Breast epithelium (tissue), 4 donors: Measurements from ENCODE around the gene TBC1D3B. TPM values are rescaled to one million over a fixed set of nuclear protein-coding genes. Genes with fewer than 3 reads are reported as not detected.

Source experiments
- DNase-seq, 2 donors: peaks; one replicate each; pipeline ENCODE4 v3.0.0-alpha.2; 2019; ENCODE audit warnings: low spot score in 2 of 2
- H3K27ac ChIP-seq, 2 donors: fragments of 200-600 bp; sonication (generic) in 1 of 2; one replicate each; pipeline ENCODE4 v1.5.1; 2016 to 2019; ENCODE audit warnings: mild to moderate bottlenecking in 1 of 2
- H3K27me3 ChIP-seq, 2 donors: fragments of 200-600 bp; sonication (generic) in 1 of 2; one replicate each; pipeline versions ENCODE4 v1.5.1 to v1.6.0; 2017 to 2019; ENCODE audit warnings: control low read depth in 1 of 2, mild to moderate bottlenecking in 1 of 2
- H3K36me3 ChIP-seq: fragments of 200-600 bp; one replicate; pipeline ENCODE4 v1.5.1; 2019
- H3K4me1 ChIP-seq, 2 donors: fragments of 200-600 bp; sonication (generic); one replicate each; pipeline ENCODE4 v1.5.1; 2016 to 2019; ENCODE audit warnings: control low read depth in 1 of 2
- H3K4me3 ChIP-seq, 3 donors: fragments of 200-600 bp; sonication (generic); 1 replicate in 2 of 3; 2 replicates in 1 of 3; pipeline ENCODE4 v1.5.1; 2016 to 2019; ENCODE audit warnings: mild to moderate bottlenecking in 3 of 3, moderate library complexity in 2 of 3
- H3K9me3 ChIP-seq, 2 donors: fragments of 200-600 bp; sonication (generic) in 1 of 2; one replicate each; pipeline ENCODE4 v1.5.1; 2016 to 2019; ENCODE audit warnings: control low read depth in 1 of 2
- POLR2A ChIP-seq: fragments of 450-650 bp; IDR thresholded peaks from one replicate; pipeline ENCODE4 v1.6.1; 2016; ENCODE audit warnings: antibody characterized with exemption, mild to moderate bottlenecking, moderate library complexity
- POLR2AphosphoS5 ChIP-seq, 3 donors: sonication (generic); formaldehyde crosslinking; IDR thresholded peaks; one replicate each; pipeline ENCODE4 v1.6.1; 2017; ENCODE audit warnings: antibody characterized with exemption in 3 of 3
- intact Hi-C: fragments of 100-400 bp; cut with DNase I; formaldehyde crosslinking; loops from one replicate; pipeline ENCODE4 v1.15.1; 2023; ENCODE audit warnings: low total_unique reads
- total RNA-seq, 3 donors: library from RNA; depleted of rRNA; stranded (reverse); fragments of >200 nt; gene quantifications; one replicate each; pipeline ENCODE4 v1.1.0, GENCODE V29; 2016
- TF ChIP-seq, protein P1 (sequence below), 3 donors: fragments of 450-650 bp; IDR thresholded peaks; one replicate each; pipeline ENCODE4 v1.5.1; 2016 to 2017; ENCODE audit warnings: antibody characterized with exemption in 3 of 3, mild to moderate bottlenecking in 3 of 3, moderate library complexity in 3 of 3

The TBC1D3B gene
- total RNA-seq, 3 donors from 2014 or later: 1.9 to 7.6 (median 5.2) TPM

DNA sequence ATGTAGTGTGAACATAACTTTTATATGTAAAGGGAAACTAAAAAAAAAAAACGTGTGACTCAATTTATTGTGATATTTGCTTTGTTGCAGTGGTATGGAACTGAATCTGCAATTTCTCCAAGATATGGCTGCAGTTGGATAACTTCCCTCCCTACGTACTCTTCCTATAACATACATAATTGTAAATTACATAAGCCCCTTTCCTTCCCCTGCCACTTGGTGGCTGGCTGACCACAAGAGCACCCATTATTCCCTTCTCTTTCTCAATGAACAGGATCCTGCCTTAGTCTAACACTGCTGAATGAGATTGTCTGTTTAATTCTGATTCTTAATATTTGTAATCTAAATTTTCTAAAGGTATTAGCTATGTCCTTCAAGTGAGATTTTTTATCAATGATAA, 45.0 kb downstream of the TBC1D3B start:
- TF ChIP-seq POLR2AphosphoS5 (IDR thresholded peaks at IDR 0.05) (no peak), POLR2A (no peak)
- TF ChIP-seq, protein P1, sequence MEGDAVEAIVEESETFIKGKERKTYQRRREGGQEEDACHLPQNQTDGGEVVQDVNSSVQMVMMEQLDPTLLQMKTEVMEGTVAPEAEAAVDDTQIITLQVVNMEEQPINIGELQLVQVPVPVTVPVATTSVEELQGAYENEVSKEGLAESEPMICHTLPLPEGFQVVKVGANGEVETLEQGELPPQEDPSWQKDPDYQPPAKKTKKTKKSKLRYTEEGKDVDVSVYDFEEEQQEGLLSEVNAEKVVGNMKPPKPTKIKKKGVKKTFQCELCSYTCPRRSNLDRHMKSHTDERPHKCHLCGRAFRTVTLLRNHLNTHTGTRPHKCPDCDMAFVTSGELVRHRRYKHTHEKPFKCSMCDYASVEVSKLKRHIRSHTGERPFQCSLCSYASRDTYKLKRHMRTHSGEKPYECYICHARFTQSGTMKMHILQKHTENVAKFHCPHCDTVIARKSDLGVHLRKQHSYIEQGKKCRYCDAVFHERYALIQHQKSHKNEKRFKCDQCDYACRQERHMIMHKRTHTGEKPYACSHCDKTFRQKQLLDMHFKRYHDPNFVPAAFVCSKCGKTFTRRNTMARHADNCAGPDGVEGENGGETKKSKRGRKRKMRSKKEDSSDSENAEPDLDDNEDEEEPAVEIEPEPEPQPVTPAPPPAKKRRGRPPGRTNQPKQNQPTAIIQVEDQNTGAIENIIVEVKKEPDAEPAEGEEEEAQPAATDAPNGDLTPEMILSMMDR (IDR thresholded peaks at IDR 0.05): no peak
- intact Hi-C loops: no loop called here

DNA sequence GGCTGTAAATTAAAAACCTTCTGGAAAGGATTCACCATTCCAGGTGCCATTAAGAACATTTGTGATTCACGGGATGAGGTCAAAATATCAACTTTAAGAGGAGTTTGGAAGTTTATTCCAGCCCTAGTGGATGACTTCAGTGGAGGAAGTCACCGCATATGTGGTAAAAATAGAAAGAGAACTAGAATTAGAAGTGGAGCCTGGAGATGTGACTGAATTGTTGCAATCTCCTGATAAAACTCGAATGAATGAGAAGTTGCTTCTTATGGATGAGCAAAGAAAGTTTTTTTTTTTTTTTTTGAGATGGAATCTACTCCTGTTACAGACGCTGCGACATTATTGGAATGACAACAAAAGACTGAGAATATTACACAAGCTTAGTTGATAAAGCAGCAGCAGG, 46.1 kb downstream of the TBC1D3B start:
- H3K27me3 ChIP-seq: no peaks in the 10 kb centered on the region
- TF ChIP-seq POLR2AphosphoS5 (IDR thresholded peaks at IDR 0.05): no peak
- TF ChIP-seq POLR2A: no peak
- TF ChIP-seq, protein P1 (IDR thresholded peaks at IDR 0.05): no peak
- no peaks in the 10 kb centered on the region for H3K36me3 ChIP-seq
- H3K27ac ChIP-seq: no peak overlapping the region
- intact Hi-C loops: no loop called here
- H3K9me3 ChIP-seq: peaks cover 12 to 13% of the 10 kb centered on the region in 2 donors
- H3K4me3 ChIP-seq: no peak overlapping the region
- no peaks in the 10 kb centered on the region for H3K4me1 ChIP-seq
- DNase-seq: no peak

More for the DNA sequence above, 45.0 kb downstream of the TBC1D3B start:
- no peak overlapping the region for H3K27ac ChIP-seq
- no peak overlapping the region for H3K4me3 ChIP-seq
- H3K9me3 ChIP-seq: peaks cover 2% of the 10 kb centered on the region in 2 donors
- H3K36me3 ChIP-seq: no peaks in the 10 kb centered on the region
- H3K27me3 ChIP-seq: no peaks in the 10 kb centered on the region
- no peaks in the 10 kb centered on the region for H3K4me1 ChIP-seq
- no peak for DNase-seq

DNA sequence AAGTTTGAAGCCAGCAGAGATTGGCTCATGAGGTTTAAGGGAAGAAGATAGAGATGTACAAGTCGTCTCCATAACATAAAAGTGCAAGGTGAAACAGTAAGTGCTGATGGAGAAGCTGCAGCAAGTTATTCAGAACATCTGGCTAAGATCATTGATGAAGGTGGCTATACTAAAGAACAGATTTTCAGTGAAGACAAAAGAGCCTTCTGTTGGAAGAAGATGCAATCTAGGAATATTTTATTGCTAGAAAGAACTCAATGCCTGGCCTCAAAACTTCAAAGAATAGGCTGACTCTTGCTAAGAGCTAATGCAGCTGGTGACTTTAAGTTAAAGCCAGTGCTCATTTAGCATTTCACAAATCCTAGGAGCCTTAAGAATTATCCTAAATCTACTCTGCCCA, 46.8 kb downstream of the TBC1D3B start:
- Histone ChIP-seq H3K27me3 (no peaks in the 10 kb centered on the region), H3K4me3 (no peak overlapping the region), H3K9me3 (peaks cover 20 to 21% of the 10 kb centered on the region in 2 donors), H3K27ac (no peak overlapping the region), H3K36me3 (no peaks in the 10 kb centered on the region), H3K4me1 (no peaks in the 10 kb centered on the region)
- TF ChIP-seq POLR2A: no peak
- DNase-seq: no peak
- intact Hi-C loops: no loop called here

DNA sequence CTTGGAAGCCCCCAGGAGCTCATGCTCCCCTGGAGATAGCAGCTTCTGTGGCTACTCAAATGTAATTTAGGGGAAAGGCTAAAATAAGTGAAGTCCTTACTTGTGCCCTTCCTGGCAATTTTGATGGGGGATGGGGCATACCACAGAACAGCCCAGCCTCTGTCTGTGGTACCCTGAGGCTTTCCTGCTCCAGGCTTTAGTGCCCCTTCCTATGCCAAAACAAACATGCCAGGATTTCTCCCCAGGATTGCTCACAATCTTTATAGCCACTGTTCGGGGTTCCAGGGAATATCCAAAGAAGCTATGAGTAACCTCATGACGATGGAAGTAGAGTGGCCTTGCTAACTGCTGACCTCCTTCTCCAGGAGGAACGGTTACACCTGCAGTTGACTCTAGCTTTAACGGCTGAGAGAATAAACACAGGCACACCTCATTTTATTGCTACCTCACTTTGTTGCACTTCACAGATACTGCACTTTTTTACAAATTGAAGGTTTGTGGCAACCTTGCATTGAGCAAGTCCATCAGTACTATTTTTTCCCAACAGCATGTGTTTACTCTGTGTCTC, 47.9 kb downstream of the TBC1D3B start:
- H3K27me3 ChIP-seq: no peaks in the 10 kb centered on the region
- H3K27ac ChIP-seq: no peak overlapping the region
- no peak for TF ChIP-seq POLR2A
- TF ChIP-seq, protein P1 (IDR thresholded peaks at IDR 0.05): no peak
- no peak for TF ChIP-seq POLR2AphosphoS5 (IDR thresholded peaks at IDR 0.05)
- no peaks in the 10 kb centered on the region for H3K36me3 ChIP-seq
- intact Hi-C loops: no loop called here
- H3K9me3 ChIP-seq: peaks cover 20 to 21% of the 10 kb centered on the region in 2 donors
- no peak overlapping the region for H3K4me3 ChIP-seq
- no peaks in the 10 kb centered on the region for H3K4me1 ChIP-seq
- no peak for DNase-seq

DNA sequence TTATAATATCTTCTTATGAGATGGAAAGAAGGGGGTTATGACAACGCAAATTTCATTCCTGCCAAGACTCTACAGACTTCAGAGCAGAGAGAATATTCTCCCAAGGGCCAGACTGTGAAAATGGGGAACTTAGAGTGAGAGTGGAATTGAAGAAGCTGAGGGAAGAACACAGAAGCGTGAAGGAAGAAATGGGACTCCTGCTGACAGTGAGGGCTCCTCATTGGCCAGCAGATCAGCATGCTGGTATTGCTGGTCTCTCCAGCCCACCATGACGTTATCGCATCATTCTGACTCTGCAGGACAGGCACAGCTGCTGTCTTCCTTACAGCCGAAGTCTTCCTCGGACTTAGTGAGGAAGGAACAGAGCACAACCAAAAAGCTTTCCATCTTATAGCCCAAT, 48.5 kb downstream of the TBC1D3B start:
- no peaks in the 10 kb centered on the region for H3K36me3 ChIP-seq
- no peak for DNase-seq
- H3K4me3 ChIP-seq: no peak overlapping the region
- no peak overlapping the region for H3K27ac ChIP-seq
- intact Hi-C loops: no loop called here
- TF ChIP-seq POLR2AphosphoS5 (IDR thresholded peaks at IDR 0.05) (no peak), POLR2A (no peak)
- TF ChIP-seq, protein P1 (IDR thresholded peaks at IDR 0.05): no peak
- H3K4me1 ChIP-seq: no peaks in the 10 kb centered on the region
- peaks cover 20 to 21% of the 10 kb centered on the region in 2 donors for H3K9me3 ChIP-seq
- H3K27me3 ChIP-seq: no peaks in the 10 kb centered on the region
